PC-3 (cell line): Measurements from ENCODE around the gene SGMS1. TPM values are rescaled to one million over a fixed set of nuclear protein-coding genes. Genes with fewer than 3 reads are reported as not detected.

Source experiments
- ATAC-seq: fragments of 200-7000 bp; cut with Tn5 transposase; 2 replicates; pipeline ENCODE4 v1.9.1; 2020; ENCODE audit warnings: mild to moderate bottlenecking, moderate library complexity
- BruUV-seq: library from RNA; stranded (reverse); fragments of 400-500 nt; replicated peaks from 2 replicates; lab custom pipeline; 2021; lab: Mats Ljungman, UMichigan
- CTCF ChIA-PET: fragments of 300-600 bp; sonication (Branson Sonifier 250); formaldehyde crosslinking; loops from one replicate; lab custom pipeline; 2022; ENCODE audit warnings: antibody characterized with exemption; lab: Charles Lee
- POLR2A ChIA-PET: fragments of 300-600 bp; sonication (Branson Sonifier 250); formaldehyde crosslinking; loops from one replicate; lab custom pipeline; 2022; ENCODE audit warnings: antibody characterized with exemption; ENCODE audit not compliant: unreplicated experiment; lab: Charles Lee
- DNase-seq: peaks from one replicate; pipeline ENCODE4 v3.0.0-alpha.2; 2015
- H2AFZ ChIP-seq: fragments of 300-600 bp; sonication (generic); 2 replicates; pipeline ENCODE4 v1.6.0; 2016; ENCODE audit warnings: antibody characterized with exemption, low read length
- H3F3A ChIP-seq: fragments of 300-600 bp; sonication (generic); one replicate; pipeline ENCODE4 v1.6.0; 2017; ENCODE audit warnings: antibody characterized with exemption, low read length, control low read depth, mild to moderate bottlenecking; ENCODE audit not compliant: unreplicated experiment
- H3K27ac ChIP-seq: fragments of 300-600 bp; sonication (generic); 2 replicates; pipeline ENCODE4 v1.5.1; 2016; ENCODE audit warnings: mild to moderate bottlenecking, low read length
- H3K27me3 ChIP-seq: fragments of 300-600 bp; sonication (generic); 2 replicates; pipeline ENCODE4 v1.6.1; 2016; ENCODE audit warnings: low read length, mixed read lengths
- H3K36me3 ChIP-seq: fragments of 300-600 bp; sonication (generic); 2 replicates; pipeline ENCODE4 v1.6.1; 2016; ENCODE audit warnings: low read depth, mixed run types, low read length, mixed read lengths
- H3K4me1 ChIP-seq: fragments of 300-600 bp; sonication (generic); 2 replicates; pipeline ENCODE4 v1.5.1; 2016; ENCODE audit warnings: low read length; ENCODE audit not compliant: insufficient read depth
- H3K4me2 ChIP-seq: fragments of 300-600 bp; sonication (generic); 2 replicates; pipeline ENCODE4 v1.6.0; 2016; ENCODE audit warnings: low read length
- H3K4me3 ChIP-seq: fragments of 300-600 bp; sonication (generic); 2 replicates; pipeline ENCODE4 v1.5.1; 2016; ENCODE audit warnings: mild to moderate bottlenecking, low read length, mixed read lengths
- H3K79me2 ChIP-seq: fragments of 300-600 bp; sonication (generic); 2 replicates; pipeline ENCODE4 v1.6.1; 2017; ENCODE audit warnings: low read length, mixed read lengths
- H3K9ac ChIP-seq: fragments of 300-600 bp; sonication (generic); 2 replicates; pipeline ENCODE4 v1.6.0; 2016; ENCODE audit warnings: mild to moderate bottlenecking, low read length
- H3K9me2 ChIP-seq: fragments of 300-600 bp; sonication (generic); replicated peaks from 2 replicates; pipeline ENCODE4 v1.6.1; 2016; ENCODE audit warnings: mixed run types, low read length, mixed read lengths
- H3K9me3 ChIP-seq: fragments of 300-600 bp; sonication (generic); 2 replicates; pipeline ENCODE4 v1.6.1; 2016; ENCODE audit warnings: low read length, mixed read lengths
- H4K20me1 ChIP-seq: fragments of 300-600 bp; sonication (generic); 2 replicates; pipeline ENCODE4 v1.6.1; 2016; ENCODE audit warnings: low read length, mixed read lengths
- CTCF ChIP-seq: fragments of 300-600 bp; sonication (generic); conservative IDR thresholded peaks from 2 replicates; pipeline ENCODE4 v1.5.1; 2017; ENCODE audit warnings: antibody characterized with exemption, low read depth, mild to moderate bottlenecking, low read length
- EZH2 ChIP-seq: fragments of 300-600 bp; sonication (generic); IDR thresholded peaks from one replicate; pipeline ENCODE4 v1.6.1; 2017; ENCODE audit warnings: antibody characterized with exemption, mild to moderate bottlenecking, low read length; ENCODE audit not compliant: unreplicated experiment
- EZH2phosphoT487 ChIP-seq: fragments of 300-600 bp; sonication (generic); IDR thresholded peaks from 2 replicates; pipeline ENCODE4 v1.6.1; 2018; ENCODE audit warnings: mild to moderate bottlenecking, antibody characterized with exemption, low read length, borderline replicate concordance
- intact Hi-C: fragments of 100-400 bp; cut with micrococcal nuclease; formaldehyde crosslinking; loops from 2 replicates; pipeline ENCODE4 v1.9.0; 2023
- total RNA-seq: library from RNA; depleted of rRNA; stranded (reverse); fragments of >200 nt; gene quantifications from 2 replicates; pipeline ENCODE4 v1.2.3, GENCODE V29; 2014

The SGMS1 gene
- total RNA-seq, 1 experiment from 2014 or later, result 61.4 TPM

- no peak for DNase-seq
- Histone ChIP-seq H3K27ac (no peak overlapping the region), H3K27me3 (no peaks in the 10 kb centered on the region), H2AFZ (no peak overlapping the region), H3K9ac (no peak overlapping the region), H3K9me3 (no peaks in the 10 kb centered on the region), H3K36me3 (no peaks in the 10 kb centered on the region), H3K4me2 (no peak overlapping the region), H3F3A (no peaks in the 10 kb centered on the region), H4K20me1 (no peaks in the 10 kb centered on the region), H3K9me2 (no peaks in the 10 kb centered on the region), H3K4me3 (no peak overlapping the region), H3K79me2 (0 out of 2 replicates have a peak, but pooled peaks cover 5% of the 10 kb centered on the region), H3K4me1 (peaks cover 35% of the 10 kb centered on the region)
- ChIA-PET POLR2A (no interaction called here), CTCF (no interaction called here)
- intact Hi-C loops, result no loop called here
- TF ChIP-seq EZH2phosphoT487 (no peak), EZH2 (no peak), CTCF (no peak)
- BruUV-seq, result no TSS peak
- ATAC-seq, result no peak
These were observed 109.8 kb downstream of the SGMS1 start for GRCh38 chr10:50513956-50514355.

- Histone ChIP-seq H3K27me3 (no peaks in the 10 kb centered on the region), H4K20me1 (no peaks in the 10 kb centered on the region), H3K9me2 (no peaks in the 10 kb centered on the region), H3K4me1 (peaks cover 35% of the 10 kb centered on the region), H3F3A (no peaks in the 10 kb centered on the region), H2AFZ (no peak overlapping the region), H3K27ac (peak overlapping the region; percentile 73), H3K79me2 (0 out of 2 replicates have a peak, but pooled peaks cover 5% of the 10 kb centered on the region), H3K36me3 (no peaks in the 10 kb centered on the region), H3K9me3 (no peaks in the 10 kb centered on the region), H3K9ac (no peak overlapping the region; the same call in 1 of the 2 replicates), H3K4me2 (0 out of 2 replicates have a peak overlapping the region, but pooled peaks have one; percentile 26), H3K4me3 (no peak overlapping the region)
- BruUV-seq, result no TSS peak
- no peak for DNase-seq
- TF ChIP-seq EZH2phosphoT487 (no peak), CTCF (no peak), EZH2 (no peak)
- intact Hi-C loops, result no loop called here
- no peak for ATAC-seq
- POLR2A ChIA-PET, result no interaction called here
- CTCF ChIA-PET, result interaction anchor here (0.9 kb wide), 1 partner anchor 145 kb away, joined by 3 read pairs; no protein-coding TSS in a partner anchor
These were observed 110.9 kb downstream of the SGMS1 start for GRCh38 chr10:50512743-50513416.

GRCh38 chr10:50512214-50512595 lies 111.6 kb downstream of the SGMS1 start:
- ChIA-PET POLR2A (no interaction called here), CTCF (interaction anchor here (0.9 kb wide), 1 partner anchor 145 kb away, joined by 3 read pairs; no protein-coding TSS in a partner anchor)
- BruUV-seq, result no TSS peak
- ATAC-seq (no peak; the same call in 1 of the 2 replicates), DNase-seq (no peak)
- intact Hi-C loops, result no loop called here
- Histone ChIP-seq H3K9ac (peak overlapping the region; percentile 13; the same call in 1 of the 2 replicates), H2AFZ (no peak overlapping the region), H3K4me1 (peaks cover 35% of the 10 kb centered on the region), H3K27me3 (no peaks in the 10 kb centered on the region), H3K9me3 (no peaks in the 10 kb centered on the region), H3K9me2 (no peaks in the 10 kb centered on the region), H3K4me2 (peak overlapping the region; percentile 26), H3K79me2 (0 out of 2 replicates have a peak, but pooled peaks cover 5% of the 10 kb centered on the region), H4K20me1 (no peaks in the 10 kb centered on the region), H3K4me3 (no peak overlapping the region), H3K36me3 (no peaks in the 10 kb centered on the region), H3K27ac (peak overlapping the region; percentile 73), H3F3A (no peaks in the 10 kb centered on the region)
- TF ChIP-seq EZH2 (no peak), CTCF (no peak), EZH2phosphoT487 (no peak)
